ENCODE results near the gene PSMD14. TPM values are rescaled to one million over a fixed set of nuclear protein-coding genes. Genes with fewer than 3 reads are reported as not detected.

PSMD14 gene
- total RNA-seq, 1 experiment from 2014 or later = 93.7 TPM

GRCh38 chr2:161402297-161402696 is 94.1 kb downstream of the PSMD14 start:
- Histone ChIP-seq H3K27me3 (ENCODE audit: control insufficient read depth, insufficient read depth, low read length) (no peaks in the 10 kb centered on the region), H3K27ac (ENCODE audit: low read length) (no peak overlapping the region), H3K36me3 (ENCODE audit: control insufficient read depth, insufficient read depth, low read length) (peaks cover 12% of the 10 kb centered on the region; the same call in 1 of the 2 replicates), H3K4me1 (ENCODE audit: control insufficient read depth, insufficient read depth, low read length) (no peaks in the 10 kb centered on the region), H3K9me3 (ENCODE audit: control insufficient read depth, insufficient read depth, low read depth, low read length) (no peaks in the 10 kb centered on the region), H3K4me3 (ENCODE audit: low read depth in 2 of 2, low read length in 2 of 2) (no peak overlapping the region)
- in situ Hi-C loops (cut with HindIII; ENCODE audit: low pct_unique_long_range_greater_than_20kb, low sequenced_read_pairs) = no loop called here
- TF ChIP-seq REST (IDR thresholded peaks at IDR 0.05; ENCODE audit: insufficient read depth in 1 of 2, low read depth in 2 of 2, low read length in 1 of 2) = no peak
- no peak for TF ChIP-seq CTCF (IDR thresholded peaks at IDR 0.05)
- TF ChIP-seq SIN3A (IDR thresholded peaks at IDR 0.05; ENCODE audit: borderline replicate concordance, insufficient read depth, low read depth, low read length) = no peak
- no peak for TF ChIP-seq TCF7L2 (IDR thresholded peaks at IDR 0.05; ENCODE audit: low read depth, low read length)
- TF ChIP-seq POLR2AphosphoS5 (IDR thresholded peaks at IDR 0.05; ENCODE audit: low read depth, low read length) = no peak
- CTCF ChIA-PET = no interaction called here
- POLR2A ChIA-PET = no interaction called here
- intact Hi-C loops (cut with micrococcal nuclease; ENCODE audit: unreplicated experiment) = no loop called here
- no peak for ATAC-seq
- DNase-seq (ENCODE audit: low read depth, low spot score) = no peak
- no TSS peak for BruUV-seq (replicated peaks)

- no peaks in the 10 kb centered on the region for H3K27me3 ChIP-seq (ENCODE audit: control insufficient read depth, insufficient read depth, low read length)
- H3K27ac ChIP-seq (ENCODE audit: low read length) = no peak overlapping the region
- no peak overlapping the region for H3K4me3 ChIP-seq (ENCODE audit: low read depth in 2 of 2, low read length in 2 of 2)
- no peaks in the 10 kb centered on the region for H3K9me3 ChIP-seq (ENCODE audit: control insufficient read depth, insufficient read depth, low read depth, low read length)
- no TSS peak for BruUV-seq (replicated peaks)
- CTCF ChIA-PET = no interaction called here
- intact Hi-C loops (cut with micrococcal nuclease; ENCODE audit: unreplicated experiment) (no loop called here), in situ Hi-C loops (cut with HindIII; ENCODE audit: low pct_unique_long_range_greater_than_20kb, low sequenced_read_pairs) (no loop called here)
- ATAC-seq (no peak), DNase-seq (ENCODE audit: low read depth, low spot score) (no peak)
- TF ChIP-seq CTCF (IDR thresholded peaks at IDR 0.05) (no peak), POLR2AphosphoS5 (IDR thresholded peaks at IDR 0.05; ENCODE audit: low read depth, low read length) (no peak), TCF7L2 (IDR thresholded peaks at IDR 0.05; ENCODE audit: low read depth, low read length) (no peak), SIN3A (IDR thresholded peaks at IDR 0.05; ENCODE audit: borderline replicate concordance, insufficient read depth, low read depth, low read length) (no peak), REST (IDR thresholded peaks at IDR 0.05; ENCODE audit: insufficient read depth in 1 of 2, low read depth in 2 of 2, low read length in 1 of 2) (no peak)
- H3K36me3 ChIP-seq (ENCODE audit: control insufficient read depth, insufficient read depth, low read length) = peaks cover 13% of the 10 kb centered on the region
- POLR2A ChIA-PET = no interaction called here
- no peaks in the 10 kb centered on the region for H3K4me1 ChIP-seq (ENCODE audit: control insufficient read depth, insufficient read depth, low read length)
Observed at GRCh38 chr2:161406316-161406715, 98.1 kb downstream of the PSMD14 start.

All from Panc1 (cell line).